Prostate gland (tissue), 2 donors: Measurements from ENCODE around the gene ITGBL1.

ENCODE experiments used
- POLR2A ChIP-seq: fragments of 450-650 bp; IDR thresholded peaks from one replicate; pipeline ENCODE4 v1.6.1; 2016; ENCODE audit warnings: antibody characterized with exemption, mild to moderate bottlenecking
- TF ChIP-seq, protein P1 (sequence below), 4 experiments: fragments of 200-600 bp in 2 of 4; fragments of 450-650 bp in 2 of 4; sonication (generic) in 2 of 4; IDR thresholded peaks; 1 replicate in 3 of 4; 2 replicates in 1 of 4; pipeline ENCODE4 v1.5.1; 2016 to 2019; ENCODE audit warnings: antibody characterized with exemption in 4 of 4, mild to moderate bottlenecking in 2 of 4, moderate library complexity in 2 of 4

DNA sequence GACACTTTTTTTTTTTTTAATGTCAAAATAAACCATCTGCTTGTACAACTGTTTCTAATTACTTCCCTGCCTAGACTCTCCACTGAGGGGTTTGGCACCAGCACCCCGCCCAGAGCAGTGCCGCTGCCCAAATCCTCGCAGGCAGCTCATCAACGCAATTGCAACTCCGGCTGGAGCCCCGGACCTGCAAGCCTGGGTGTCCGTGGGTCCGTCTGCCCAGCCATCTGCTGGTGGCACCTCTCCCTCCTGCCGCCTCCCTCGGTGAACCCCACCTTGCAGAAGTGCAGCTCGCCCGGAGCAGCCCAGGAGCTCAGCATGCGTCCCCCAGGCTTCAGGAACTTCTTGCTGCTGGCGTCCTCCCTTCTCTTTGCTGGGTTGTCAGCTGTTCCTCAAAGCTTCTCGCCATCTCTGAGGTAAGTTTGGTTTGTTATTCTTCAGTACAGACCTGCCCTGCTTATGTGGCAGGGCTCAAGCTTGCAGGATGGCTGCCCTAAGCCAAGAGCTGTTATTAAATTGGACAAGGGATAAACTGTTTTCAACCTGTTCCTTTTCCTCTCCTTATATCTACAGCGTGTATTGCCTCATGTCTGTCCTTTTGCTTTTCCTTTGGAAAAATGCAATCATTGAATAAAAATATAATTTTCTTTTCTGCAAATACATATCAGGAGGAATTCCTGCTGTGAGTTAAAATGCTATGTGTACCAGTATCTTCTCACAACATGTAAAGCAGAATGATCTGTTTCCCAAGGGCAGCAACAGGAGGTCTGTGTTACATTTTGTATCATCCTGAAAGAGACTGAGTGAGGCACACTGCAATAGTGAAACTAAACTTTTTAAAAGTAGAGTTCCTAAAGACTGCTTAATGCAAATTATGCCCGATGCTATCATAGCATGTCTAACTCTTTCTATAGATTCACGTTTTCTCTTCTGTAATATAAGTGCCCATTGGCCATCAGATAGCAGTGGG, at the start of gene ITGBL1:
- TF ChIP-seq, protein P1, sequence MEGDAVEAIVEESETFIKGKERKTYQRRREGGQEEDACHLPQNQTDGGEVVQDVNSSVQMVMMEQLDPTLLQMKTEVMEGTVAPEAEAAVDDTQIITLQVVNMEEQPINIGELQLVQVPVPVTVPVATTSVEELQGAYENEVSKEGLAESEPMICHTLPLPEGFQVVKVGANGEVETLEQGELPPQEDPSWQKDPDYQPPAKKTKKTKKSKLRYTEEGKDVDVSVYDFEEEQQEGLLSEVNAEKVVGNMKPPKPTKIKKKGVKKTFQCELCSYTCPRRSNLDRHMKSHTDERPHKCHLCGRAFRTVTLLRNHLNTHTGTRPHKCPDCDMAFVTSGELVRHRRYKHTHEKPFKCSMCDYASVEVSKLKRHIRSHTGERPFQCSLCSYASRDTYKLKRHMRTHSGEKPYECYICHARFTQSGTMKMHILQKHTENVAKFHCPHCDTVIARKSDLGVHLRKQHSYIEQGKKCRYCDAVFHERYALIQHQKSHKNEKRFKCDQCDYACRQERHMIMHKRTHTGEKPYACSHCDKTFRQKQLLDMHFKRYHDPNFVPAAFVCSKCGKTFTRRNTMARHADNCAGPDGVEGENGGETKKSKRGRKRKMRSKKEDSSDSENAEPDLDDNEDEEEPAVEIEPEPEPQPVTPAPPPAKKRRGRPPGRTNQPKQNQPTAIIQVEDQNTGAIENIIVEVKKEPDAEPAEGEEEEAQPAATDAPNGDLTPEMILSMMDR (IDR thresholded peaks at IDR 0.05): no peak
- no peak for TF ChIP-seq POLR2A
